NCI-H82 treated with DMSO at 0.1 percent for 48 hours (cell line): Measurements from ENCODE around the gene ATP2B2.

Source experiments
- DNase-seq: peaks from one replicate; lab custom pipeline; 2025; ENCODE audit not compliant: unreplicated experiment; lab: John Stamatoyannopoulos, UW

Gene ATP2B2

DNA sequence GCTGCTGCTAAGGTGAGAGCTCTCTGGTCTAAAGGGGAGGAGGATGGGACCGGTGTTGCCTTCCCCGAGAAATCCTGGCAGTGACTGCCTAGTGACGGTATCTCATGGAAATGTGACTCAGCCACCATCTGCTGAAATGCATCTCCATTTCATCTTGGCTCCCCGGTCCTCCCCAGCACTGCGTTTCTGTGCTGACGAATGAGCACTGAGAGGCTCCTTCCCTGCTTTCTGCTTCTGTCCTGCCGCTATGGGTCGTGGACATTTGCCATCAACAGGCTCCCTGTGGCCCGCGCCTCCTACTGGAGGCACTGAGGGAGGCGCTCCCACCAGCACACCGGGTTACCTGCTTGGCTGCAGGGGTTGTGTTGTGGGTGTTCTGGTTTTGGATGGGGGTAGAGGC is 170.9 kb downstream of the ATP2B2 start:
- DNase-seq = no peak

DNA sequence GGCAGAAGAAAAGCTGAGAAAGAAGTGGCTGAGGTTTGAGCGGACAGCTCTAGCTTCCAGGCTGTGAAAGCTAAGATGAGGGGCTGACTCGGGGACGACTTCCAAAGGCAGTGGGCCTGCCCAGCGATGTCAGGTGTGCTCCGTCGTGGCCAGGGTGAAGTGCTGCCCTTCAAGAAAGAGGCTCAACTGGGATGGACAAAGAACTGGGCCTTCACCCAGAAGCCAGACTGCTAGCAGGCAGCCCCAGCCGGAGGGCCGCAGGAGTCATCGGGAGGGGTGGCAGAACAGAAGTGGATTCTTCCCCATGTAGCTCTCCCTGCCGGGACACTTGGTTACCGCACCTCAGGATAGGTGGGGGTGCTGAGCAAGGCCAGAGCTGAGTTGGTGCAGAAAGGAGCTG is 171.3 kb downstream of the ATP2B2 start:
- no peak for DNase-seq

- no peak for DNase-seq
These were observed 172.1 kb downstream of the ATP2B2 start for GRCh38 chr3:10333349-10333650.

- no peak for DNase-seq
These were observed 172.7 kb downstream of the ATP2B2 start for GRCh38 chr3:10332481-10333348.

- DNase-seq = no peak
These were observed 174.1 kb downstream of the ATP2B2 start for GRCh38 chr3:10331320-10331719.

DNA sequence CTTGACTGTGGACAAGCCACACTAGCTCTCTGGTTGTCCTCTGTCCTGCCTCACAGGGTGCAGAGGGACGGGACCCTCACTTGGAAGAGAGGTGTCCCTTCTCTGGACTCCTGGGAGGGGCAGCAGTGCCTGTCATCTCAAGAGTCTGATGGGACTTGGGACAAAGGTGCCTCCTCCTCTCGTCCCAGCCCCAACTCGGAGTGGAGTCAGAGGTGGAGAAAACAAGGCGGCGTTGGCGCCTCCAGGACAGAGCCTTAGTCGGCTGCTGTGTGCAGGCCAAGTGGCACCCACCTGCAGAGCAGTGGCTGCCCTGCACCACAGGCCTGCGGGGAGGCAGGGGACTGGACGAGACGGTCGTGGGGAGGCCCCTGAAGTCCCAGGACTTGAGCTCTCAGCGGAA is 175.1 kb downstream of the ATP2B2 start:
- DNase-seq = no peak

- DNase-seq = no peak
These were observed 175.8 kb downstream of the ATP2B2 start for GRCh38 chr3:10329495-10330015.

- DNase-seq = no peak
These were observed 176.8 kb downstream of the ATP2B2 start for GRCh38 chr3:10328460-10329071.

DNA sequence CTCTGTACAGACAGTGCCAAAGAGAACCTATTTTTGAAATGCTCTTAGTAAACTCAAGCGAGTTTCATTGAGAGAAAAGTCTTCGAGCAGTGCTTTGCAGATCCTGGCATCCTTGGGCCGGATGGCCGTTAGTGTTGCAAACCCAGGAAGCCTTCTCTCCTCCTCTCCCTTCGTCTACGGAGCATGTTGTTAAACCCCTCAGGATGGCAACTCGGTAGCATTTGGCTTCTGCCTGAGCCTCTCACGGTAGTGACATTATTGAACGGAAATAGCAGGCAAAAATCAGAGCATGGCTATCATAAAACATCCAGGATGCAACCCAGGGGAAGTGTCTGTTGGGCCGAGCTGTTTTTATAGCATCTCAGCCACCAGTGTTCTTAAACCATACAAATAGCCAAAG is 177.8 kb downstream of the ATP2B2 start:
- no peak for DNase-seq

DNA sequence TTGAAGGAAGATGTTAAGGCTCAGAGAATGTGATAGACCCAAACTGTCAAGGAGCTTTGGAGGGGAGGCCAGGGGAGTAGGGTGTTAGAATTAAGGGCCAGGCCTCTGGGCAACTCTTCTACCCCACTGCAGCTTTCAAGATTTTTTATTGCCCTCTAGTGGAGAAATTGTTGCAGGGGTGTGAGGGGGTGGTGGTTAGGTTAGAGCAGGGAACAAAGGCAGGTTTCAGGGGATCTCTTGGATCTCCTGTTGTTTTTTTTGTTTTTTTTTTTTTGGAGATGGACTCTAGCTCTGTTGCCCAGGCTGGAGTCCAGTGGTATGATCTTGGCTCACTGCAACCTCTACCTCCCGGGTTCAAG is 183.1 kb downstream of the ATP2B2 start:
- DNase-seq = no peak

- no peak for DNase-seq
These were observed 183.6 kb downstream of the ATP2B2 start for GRCh38 chr3:10321630-10322351.

DNA sequence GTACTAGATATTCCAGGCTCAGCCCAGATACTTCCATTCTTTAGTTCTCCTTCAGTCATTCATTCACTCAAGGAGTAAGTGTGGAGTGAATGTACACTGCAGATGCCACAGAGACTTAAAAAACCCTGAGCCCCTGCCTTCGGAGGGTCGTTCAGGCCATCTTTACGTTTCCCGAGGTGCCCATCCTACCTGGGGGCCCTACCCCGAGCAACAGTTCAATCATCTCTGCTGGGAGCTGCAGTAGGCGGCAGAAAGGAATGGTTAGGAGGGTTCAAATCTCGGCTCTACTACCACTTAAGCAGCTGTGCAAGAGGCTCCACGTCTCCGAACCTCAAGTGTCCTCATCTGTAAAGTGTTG is 185.1 kb downstream of the ATP2B2 start:
- DNase-seq = no peak

GRCh38 chr3:10319804-10320203 is 185.6 kb downstream of the ATP2B2 start:
- no peak for DNase-seq

DNA sequence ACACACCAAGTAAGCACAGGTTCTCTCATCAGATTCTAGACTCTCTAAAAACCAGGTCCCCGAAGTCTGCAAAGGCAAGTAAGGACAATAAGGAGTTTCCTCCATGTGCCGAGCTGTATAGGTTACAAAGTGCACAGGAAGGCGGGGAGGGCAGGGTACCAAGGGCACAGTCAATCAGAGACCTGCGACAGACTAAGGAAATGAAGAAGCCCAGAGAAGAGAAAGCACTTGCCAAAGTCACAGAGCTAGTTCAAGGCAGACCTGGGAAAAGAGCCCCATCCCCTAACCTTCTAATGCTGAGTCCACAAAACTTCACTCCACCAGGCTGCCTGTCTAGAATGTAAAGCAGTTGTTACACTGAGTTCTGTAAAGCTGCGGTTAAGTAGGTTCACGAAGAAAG is 186.1 kb downstream of the ATP2B2 start:
- DNase-seq = no peak

- DNase-seq = no peak
These were observed 187.4 kb downstream of the ATP2B2 start for GRCh38 chr3:10317961-10318350.

- no peak for DNase-seq
These were observed 187.9 kb downstream of the ATP2B2 start for GRCh38 chr3:10317311-10317960.

DNA sequence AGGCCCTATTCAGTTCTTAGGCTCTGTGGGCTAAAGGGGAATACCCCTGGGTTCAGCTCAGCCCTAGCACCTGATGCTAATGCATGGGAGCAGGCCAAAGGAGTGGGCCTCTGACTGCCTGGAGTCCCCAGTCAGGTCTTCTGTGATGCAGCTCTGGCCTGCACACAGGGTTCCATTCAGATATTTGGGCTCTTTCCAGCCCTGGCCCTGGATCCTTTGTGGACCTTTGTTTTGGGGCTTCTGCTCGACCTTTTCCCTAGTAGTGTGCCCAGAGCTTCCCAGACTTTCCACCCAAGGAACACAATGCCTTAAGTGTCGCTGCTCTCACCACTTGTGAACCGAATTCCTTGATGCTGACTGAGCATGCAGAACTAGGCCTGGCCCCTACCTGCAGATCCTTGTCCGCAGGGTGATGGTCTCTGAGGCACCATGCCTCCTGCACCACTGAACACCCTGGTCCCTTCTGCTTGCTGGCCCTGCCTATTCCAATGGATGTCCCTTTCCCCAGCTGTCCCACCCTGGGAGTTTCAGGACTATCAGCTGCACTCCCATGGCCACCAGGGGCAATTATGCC is 189.5 kb downstream of the ATP2B2 start:
- no peak for DNase-seq

DNA sequence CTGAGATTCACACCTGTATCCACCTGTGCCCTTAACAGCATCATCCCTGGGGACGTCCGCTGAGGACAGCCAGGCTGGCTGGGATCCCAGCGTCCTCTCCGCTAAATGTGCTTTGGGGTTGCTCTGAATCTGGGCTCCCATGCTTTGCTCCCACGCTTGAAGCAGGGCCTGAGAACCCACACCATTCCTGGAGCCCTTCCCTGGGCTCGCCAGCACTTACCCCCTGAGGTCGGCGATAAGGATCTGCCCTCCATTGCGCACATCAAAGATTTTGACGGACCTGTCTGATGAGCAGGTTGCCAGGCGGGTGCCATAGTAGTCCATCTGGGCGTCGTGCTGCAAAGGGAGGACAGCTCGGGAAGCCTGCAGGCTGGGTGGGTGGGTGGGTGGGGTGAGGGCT is 190.3 kb downstream of the ATP2B2 start:
- DNase-seq = no peak

- DNase-seq = no peak
These were observed 192.5 kb downstream of the ATP2B2 start for GRCh38 chr3:10312861-10313260.

GRCh38 chr3:10312391-10312790 is 193.0 kb downstream of the ATP2B2 start:
- DNase-seq = no peak

DNA sequence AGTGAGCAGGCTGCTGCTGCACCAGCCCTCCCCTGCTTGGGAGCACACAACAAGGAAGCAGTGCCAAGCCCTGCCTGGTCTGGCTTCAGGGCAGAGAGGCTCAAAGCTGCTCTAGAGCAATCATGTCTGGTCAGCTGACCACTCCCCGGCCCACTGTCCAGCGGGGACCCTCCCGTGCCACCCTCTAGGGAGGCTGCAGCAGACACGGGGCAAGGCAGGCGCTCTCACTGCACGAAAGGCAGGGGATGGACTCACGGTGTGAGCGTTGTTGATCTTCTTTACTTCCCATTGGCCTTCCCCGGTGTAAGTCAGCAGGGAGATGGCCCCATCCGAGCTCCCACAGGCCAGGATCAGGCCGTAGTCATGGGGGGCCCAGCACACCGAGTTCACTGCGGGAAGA is 193.7 kb downstream of the ATP2B2 start:
- no peak for DNase-seq
